Erythroblast (primary cell): Measurements from ENCODE around the gene INSYN2B.

Experiments used
- DNase-seq, 2 experiments: peaks; one replicate each; lab custom pipeline; 2025; lab: John Stamatoyannopoulos, UW
- GATA1 ChIP-seq: IDR thresholded peaks from 2 replicates; pipeline ENCODE4 v1.6.1; 2011; ENCODE audit warnings: low read depth, mild to moderate bottlenecking, control low read depth, low read length, moderate library complexity
- POLR2A ChIP-seq: IDR thresholded peaks from 2 replicates; pipeline ENCODE4 v1.6.1; 2011; ENCODE audit warnings: mild to moderate bottlenecking, low read length

The INSYN2B gene

GRCh38 chr5:169832845-169833244, 147.4 kb downstream of the INSYN2B start:
- TF ChIP-seq POLR2A, result no peak
- TF ChIP-seq GATA1, result no peak

GRCh38 chr5:169832304-169832703, 148.0 kb downstream of the INSYN2B start:
- TF ChIP-seq GATA1 (no peak), POLR2A (no peak)
- no peak for DNase-seq

More at GRCh38 chr5:169832845-169833244, 147.4 kb downstream of the INSYN2B start:
- DNase-seq, result no peak

- no peak for TF ChIP-seq POLR2A
- no peak for TF ChIP-seq GATA1
These were observed 149.0 kb downstream of the INSYN2B start for GRCh38 chr5:169831331-169831730.

GRCh38 chr5:169828385-169828784, 151.9 kb downstream of the INSYN2B start:
- no peak for TF ChIP-seq POLR2A
- TF ChIP-seq GATA1, result no peak
- no peak for DNase-seq

More at GRCh38 chr5:169831331-169831730, 149.0 kb downstream of the INSYN2B start:
- DNase-seq, result no peak

- no peak for DNase-seq
- TF ChIP-seq POLR2A, result no peak
- no peak for TF ChIP-seq GATA1
These were observed 152.5 kb downstream of the INSYN2B start for GRCh38 chr5:169827769-169828168.

GRCh38 chr5:169826618-169827017, 153.7 kb downstream of the INSYN2B start:
- DNase-seq, result no peak
- no peak for TF ChIP-seq GATA1
- no peak for TF ChIP-seq POLR2A

GRCh38 chr5:169817031-169817430, 163.3 kb downstream of the INSYN2B start:
- TF ChIP-seq POLR2A (no peak), GATA1 (no peak)
- no peak for DNase-seq

- no peak for TF ChIP-seq GATA1
- TF ChIP-seq POLR2A, result no peak
- DNase-seq, result no peak
These were observed 165.8 kb downstream of the INSYN2B start for GRCh38 chr5:169814522-169814921.
